Brain microvascular endothelial cell (primary cell): ENCODE data around the gene AGMO.

Experiments used
- DNase-seq: peaks from one replicate; pipeline ENCODE4 v3.0.0-alpha.2; 2020
- H3K27ac ChIP-seq: fragments of 250-450 bp; sonication (Bioruptor Pico); 2 replicates; pipeline ENCODE4 v1.5.1; 2020; ENCODE audit warnings: mild to moderate bottlenecking, moderate library complexity
- H3K27me3 ChIP-seq: fragments of 250-450 bp; sonication (Bioruptor Pico); replicated peaks from 2 replicates; pipeline ENCODE4 v1.5.1; 2020; ENCODE audit warnings: mild to moderate bottlenecking
- H3K36me3 ChIP-seq: fragments of 250-450 bp; sonication (Bioruptor Pico); replicated peaks from 2 replicates; pipeline ENCODE4 v1.5.1; 2020; ENCODE audit warnings: mild to moderate bottlenecking
- H3K4me3 ChIP-seq: 2 replicates; pipeline ENCODE4 v1.5.1; 2011; ENCODE audit warnings: low read depth, mild to moderate bottlenecking, control low read depth, low read length, moderate library complexity
- CTCF ChIP-seq: IDR thresholded peaks from 2 replicates; pipeline ENCODE4 v1.5.1; 2011; ENCODE audit warnings: low read depth, mild to moderate bottlenecking, moderate library complexity, low read length, control low read depth, inconsistent platforms; ENCODE audit errors: missing control alignments
- in situ Hi-C: cut with HindIII; loops from 2 replicates; pipeline ENCODE4 v1.10.0; 2017; ENCODE audit warnings: low sequenced_read_pairs, low pct_ligation_motif_present

The AGMO gene

GRCh38 chr7:15487896-15488295 is 73.9 kb downstream of the AGMO start:
- in situ Hi-C loops: no loop called here
- no peaks in the 10 kb centered on the region for H3K36me3 ChIP-seq
- H3K27me3 ChIP-seq: no peaks in the 10 kb centered on the region

GRCh38 chr7:15485998-15486397 is 75.8 kb downstream of the AGMO start:
- H3K27ac ChIP-seq: no peak overlapping the region
- no peaks in the 10 kb centered on the region for H3K36me3 ChIP-seq
- TF ChIP-seq CTCF: no peak
- in situ Hi-C loops: no loop called here
- H3K4me3 ChIP-seq: no peak overlapping the region
- no peak for DNase-seq
- no peaks in the 10 kb centered on the region for H3K27me3 ChIP-seq

More at GRCh38 chr7:15487896-15488295, 73.9 kb downstream of the AGMO start:
- Histone ChIP-seq H3K4me3 (no peak overlapping the region), H3K27ac (no peak overlapping the region)
- DNase-seq: no peak
- no peak for TF ChIP-seq CTCF

GRCh38 chr7:15485431-15485830 is 76.4 kb downstream of the AGMO start:
- TF ChIP-seq CTCF: no peak
- H3K4me3 ChIP-seq: no peak overlapping the region
- H3K27ac ChIP-seq: no peak overlapping the region
- H3K36me3 ChIP-seq: no peaks in the 10 kb centered on the region
- no peak for DNase-seq
- no peaks in the 10 kb centered on the region for H3K27me3 ChIP-seq
- in situ Hi-C loops: no loop called here

GRCh38 chr7:15481132-15481531 is 80.7 kb downstream of the AGMO start:
- H3K27ac ChIP-seq: no peak overlapping the region
- H3K36me3 ChIP-seq: no peaks in the 10 kb centered on the region
- no peak for DNase-seq
- in situ Hi-C loops: no loop called here
- no peak for TF ChIP-seq CTCF
- H3K27me3 ChIP-seq: no peaks in the 10 kb centered on the region
- H3K4me3 ChIP-seq: no peak overlapping the region

- Histone ChIP-seq H3K4me3 (no peak overlapping the region), H3K27me3 (no peaks in the 10 kb centered on the region), H3K27ac (no peak overlapping the region), H3K36me3 (no peaks in the 10 kb centered on the region)
- DNase-seq: no peak
- in situ Hi-C loops: no loop called here
- no peak for TF ChIP-seq CTCF
Observed at GRCh38 chr7:15478401-15478800, 83.4 kb downstream of the AGMO start.

GRCh38 chr7:15476531-15476918 is 85.3 kb downstream of the AGMO start:
- Histone ChIP-seq H3K4me3 (no peak overlapping the region), H3K27ac (no peak overlapping the region), H3K27me3 (no peaks in the 10 kb centered on the region), H3K36me3 (no peaks in the 10 kb centered on the region)
- no peak for TF ChIP-seq CTCF
- no peak for DNase-seq
- in situ Hi-C loops: no loop called here
